Measurements from ENCODE around the gene CD81. TPM values are rescaled to one million over a fixed set of nuclear protein-coding genes. Genes with fewer than 3 reads are reported as not detected.

CD81 gene
- total RNA-seq, 1 donor from 2014 or later, result 347 TPM

GRCh38 chr11:2418693-2419360 lies 41.7 kb downstream of the CD81 start:
- DNase-seq, result no peak
- peaks cover 2% of the 10 kb centered on the region for H3K27me3 Mint-ChIP-seq (ENCODE audit: unreplicated experiment)
- no peak overlapping the region for H3K27ac Mint-ChIP-seq (ENCODE audit: unreplicated experiment)
- H3K9me3 Mint-ChIP-seq (ENCODE audit: unreplicated experiment), result peaks cover 3% of the 10 kb centered on the region
- TF ChIP-seq, protein P1, sequence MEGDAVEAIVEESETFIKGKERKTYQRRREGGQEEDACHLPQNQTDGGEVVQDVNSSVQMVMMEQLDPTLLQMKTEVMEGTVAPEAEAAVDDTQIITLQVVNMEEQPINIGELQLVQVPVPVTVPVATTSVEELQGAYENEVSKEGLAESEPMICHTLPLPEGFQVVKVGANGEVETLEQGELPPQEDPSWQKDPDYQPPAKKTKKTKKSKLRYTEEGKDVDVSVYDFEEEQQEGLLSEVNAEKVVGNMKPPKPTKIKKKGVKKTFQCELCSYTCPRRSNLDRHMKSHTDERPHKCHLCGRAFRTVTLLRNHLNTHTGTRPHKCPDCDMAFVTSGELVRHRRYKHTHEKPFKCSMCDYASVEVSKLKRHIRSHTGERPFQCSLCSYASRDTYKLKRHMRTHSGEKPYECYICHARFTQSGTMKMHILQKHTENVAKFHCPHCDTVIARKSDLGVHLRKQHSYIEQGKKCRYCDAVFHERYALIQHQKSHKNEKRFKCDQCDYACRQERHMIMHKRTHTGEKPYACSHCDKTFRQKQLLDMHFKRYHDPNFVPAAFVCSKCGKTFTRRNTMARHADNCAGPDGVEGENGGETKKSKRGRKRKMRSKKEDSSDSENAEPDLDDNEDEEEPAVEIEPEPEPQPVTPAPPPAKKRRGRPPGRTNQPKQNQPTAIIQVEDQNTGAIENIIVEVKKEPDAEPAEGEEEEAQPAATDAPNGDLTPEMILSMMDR (IDR thresholded peaks at IDR 0.05; ENCODE audit: partially characterized antibody, unreplicated experiment), result no peak
- no peaks in the 10 kb centered on the region for H3K4me1 Mint-ChIP-seq (ENCODE audit: low read depth, unreplicated experiment)
- H3K4me3 Mint-ChIP-seq (ENCODE audit: unreplicated experiment), result no peak overlapping the region
- H3K36me3 Mint-ChIP-seq (ENCODE audit: unreplicated experiment), result no peaks in the 10 kb centered on the region

- Mint-ChIP-seq H3K27me3 (ENCODE audit: unreplicated experiment) (peaks cover 2% of the 10 kb centered on the region), H3K4me3 (ENCODE audit: unreplicated experiment) (no peak overlapping the region), H3K9me3 (ENCODE audit: unreplicated experiment) (peaks cover 5% of the 10 kb centered on the region), H3K4me1 (ENCODE audit: low read depth, unreplicated experiment) (no peaks in the 10 kb centered on the region), H3K36me3 (ENCODE audit: unreplicated experiment) (no peaks in the 10 kb centered on the region), H3K27ac (ENCODE audit: unreplicated experiment) (no peak overlapping the region)
- TF ChIP-seq, protein P1 (IDR thresholded peaks at IDR 0.05; ENCODE audit: partially characterized antibody, unreplicated experiment), result peak; percentile 74
- DNase-seq, result peak; percentile 87
Measured at GRCh38 chr11:2419638-2420501, 42.8 kb downstream of the CD81 start.

DNA sequence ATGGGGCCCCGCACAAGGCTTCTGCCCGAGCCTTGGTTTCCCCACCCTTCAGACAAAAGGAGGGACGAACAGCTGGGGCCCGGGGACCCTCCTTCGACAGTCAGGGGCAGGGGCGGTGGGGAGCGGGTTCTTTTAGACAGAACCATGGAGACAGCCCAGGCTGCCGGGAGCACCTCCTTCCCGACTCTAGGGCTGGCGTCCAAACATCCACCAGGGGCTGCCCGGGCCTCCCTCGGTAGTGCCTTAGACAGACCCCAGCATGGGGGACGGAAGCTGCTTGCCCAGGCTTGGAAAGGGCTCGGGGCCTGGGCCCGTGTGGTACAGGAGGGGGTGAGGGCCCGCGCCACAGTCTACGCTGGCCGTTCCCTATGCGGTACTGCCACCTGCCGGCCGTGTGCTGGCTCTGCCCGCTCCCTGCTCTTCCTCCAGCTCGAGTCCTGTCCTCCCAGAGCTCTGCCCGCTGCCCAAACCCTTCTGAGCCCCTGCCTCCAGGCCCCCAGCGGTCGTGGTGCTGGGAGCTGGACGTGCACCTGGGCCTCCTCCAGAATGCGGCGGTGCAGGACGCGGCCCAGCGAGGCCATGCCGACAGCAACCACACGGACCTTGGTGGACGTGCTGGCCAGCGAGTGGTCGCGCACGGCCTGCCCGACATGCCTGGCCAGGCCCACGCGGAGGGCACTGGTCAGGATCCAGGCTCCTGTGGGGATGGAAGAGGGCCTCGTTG lies 43.6 kb downstream of the CD81 start:
- peak; percentile 80 for DNase-seq
- Mint-ChIP-seq H3K4me1 (ENCODE audit: low read depth, unreplicated experiment) (no peaks in the 10 kb centered on the region), H3K36me3 (ENCODE audit: unreplicated experiment) (no peaks in the 10 kb centered on the region), H3K27me3 (ENCODE audit: unreplicated experiment) (peaks cover 2% of the 10 kb centered on the region), H3K4me3 (ENCODE audit: unreplicated experiment) (no peak overlapping the region), H3K9me3 (ENCODE audit: unreplicated experiment) (peaks cover 5% of the 10 kb centered on the region), H3K27ac (ENCODE audit: unreplicated experiment) (no peak overlapping the region)
- TF ChIP-seq, protein P1 (IDR thresholded peaks at IDR 0.05; ENCODE audit: partially characterized antibody, unreplicated experiment), result peak; percentile 84

- Mint-ChIP-seq H3K4me1 (ENCODE audit: low read depth, unreplicated experiment) (no peaks in the 10 kb centered on the region), H3K9me3 (ENCODE audit: unreplicated experiment) (peaks cover 7% of the 10 kb centered on the region), H3K36me3 (ENCODE audit: unreplicated experiment) (no peaks in the 10 kb centered on the region), H3K4me3 (ENCODE audit: unreplicated experiment) (no peak overlapping the region), H3K27me3 (ENCODE audit: unreplicated experiment) (peaks cover 2% of the 10 kb centered on the region), H3K27ac (ENCODE audit: unreplicated experiment) (no peak overlapping the region)
- TF ChIP-seq, protein P1 (IDR thresholded peaks at IDR 0.05; ENCODE audit: partially characterized antibody, unreplicated experiment), result no peak
- DNase-seq, result peak; percentile 15
Measured at GRCh38 chr11:2421226-2421994, 44.3 kb downstream of the CD81 start.

Measured in glutamatergic neuron (in vitro differentiated cells).